TTC549 (cell line): ENCODE measurements around the gene BNIP2.

Experiments used
- FAIRE-seq: peaks from 2 replicates; lab custom pipeline; 2012; peaks lifted over from hg19 to GRCh38; lab: Jason Lieb, UNC

Gene BNIP2

GRCh38 chr15:59622289-59622688, 66.8 kb downstream of the BNIP2 start:
- no peak for FAIRE-seq

DNA sequence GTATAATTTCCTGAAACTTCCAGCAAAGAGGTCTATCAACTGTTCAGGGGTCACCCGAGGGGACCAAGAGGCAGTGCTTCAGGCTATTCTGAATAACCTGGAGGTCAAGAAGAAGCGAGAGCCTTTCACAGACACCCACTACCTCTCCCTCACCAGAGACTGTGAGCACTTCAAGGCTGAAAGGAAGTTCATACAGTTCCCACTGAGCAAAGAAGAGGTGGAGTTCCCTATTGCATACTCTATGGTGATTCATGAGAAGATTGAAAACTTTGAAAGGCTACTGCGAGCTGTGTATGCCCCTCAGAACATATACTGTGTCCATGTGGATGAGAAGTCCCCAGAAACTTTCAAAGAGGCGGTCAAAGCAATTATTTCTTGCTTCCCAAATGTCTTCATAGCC, 70.7 kb downstream of the BNIP2 start:
- no peak for FAIRE-seq

DNA sequence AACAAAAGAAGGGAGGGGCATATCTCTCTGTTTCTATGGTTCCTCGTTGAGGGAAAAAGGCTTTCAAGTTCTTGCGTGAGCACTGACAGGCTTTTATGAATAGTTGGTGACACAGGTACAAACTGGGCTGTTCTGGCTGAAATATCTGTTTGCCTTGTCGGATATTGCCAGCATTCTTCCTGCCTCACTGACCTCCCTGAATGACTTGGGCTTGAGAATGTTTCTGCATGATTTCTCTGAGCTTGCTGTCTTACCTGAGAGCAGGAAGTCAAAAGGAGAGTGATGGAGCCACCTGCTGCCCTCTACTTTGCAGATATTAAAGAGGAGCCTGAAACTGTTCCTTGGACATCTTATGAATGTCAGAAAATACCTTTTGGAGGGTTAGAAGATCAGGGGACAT, 72.7 kb downstream of the BNIP2 start:
- no peak for FAIRE-seq

- no peak for FAIRE-seq
Observed at GRCh38 chr15:59615661-59616060, 73.5 kb downstream of the BNIP2 start.

DNA sequence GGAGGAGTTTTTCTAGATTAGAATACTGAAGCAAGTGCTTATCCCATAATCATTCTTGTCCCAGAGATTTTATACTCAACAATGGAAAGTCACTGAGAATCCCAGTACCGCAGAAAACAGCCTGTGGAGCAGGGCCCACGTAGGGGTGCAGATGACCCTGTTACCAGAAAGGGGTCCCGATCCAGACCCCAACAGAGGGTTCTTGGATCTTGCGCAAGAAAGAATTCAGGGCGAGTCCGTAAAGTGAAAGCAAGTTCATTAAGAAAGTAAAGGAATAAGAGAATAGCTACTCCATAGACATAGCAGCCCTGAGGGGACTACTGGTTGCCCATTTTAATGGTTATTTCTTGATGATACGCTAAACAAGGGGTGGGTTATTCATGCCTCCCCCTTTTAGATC, 75.0 kb downstream of the BNIP2 start:
- no peak for FAIRE-seq

GRCh38 chr15:59611276-59612260, 77.6 kb downstream of the BNIP2 start, which contains the start of gene GCNT3:
Gene GCNT3 (plus strand): TSS chr15:59611783. CDS start chr15:59618239, 6,456 bp downstream.
- no peak for FAIRE-seq

GRCh38 chr15:59609730-59610712, 79.1 kb downstream of the BNIP2 start:
- no peak for FAIRE-seq
